A549 (cell line): ENCODE data around the gene MYADM.

ENCODE experiments used
- BHLHE40 ChIP-seq: IDR thresholded peaks from 2 replicates; pipeline ENCODE4 v1.6.1; 2012; ENCODE audit warnings: low read depth, low read length, inconsistent platforms
- HOXB13 ChIP-seq: fragments of 250-450 bp; sonication (Bioruptor Pico); IDR thresholded peaks from 2 replicates; pipeline ENCODE4 v1.5.0; 2020; ENCODE audit warnings: low read depth, mild to moderate bottlenecking, moderate library complexity
- MAZ ChIP-seq: fragments of 150-350 bp; IDR thresholded peaks from 2 replicates; pipeline ENCODE4 v1.6.1; 2014; ENCODE audit warnings: antibody characterized with exemption, low read depth, low read length, borderline replicate concordance
- PHF8 ChIP-seq: fragments of 200-600 bp; sonication (generic); IDR thresholded peaks from 2 replicates; pipeline ENCODE4 v1.6.1; 2016; ENCODE audit warnings: low read depth, mild to moderate bottlenecking, antibody characterized with exemption, moderate library complexity, borderline replicate concordance
- POLR2A ChIP-seq: IDR thresholded peaks from 2 replicates; pipeline ENCODE4 v1.6.1; 2012; ENCODE audit warnings: mild to moderate bottlenecking, low read length
- SREBF2 ChIP-seq: fragments of 450-650 bp; IDR thresholded peaks from 2 replicates; pipeline ENCODE4 v1.6.1; 2014; ENCODE audit warnings: mild to moderate bottlenecking, moderate library complexity
- ZNF302 ChIP-seq: fragments of 250-450 bp; sonication (Bioruptor Pico); IDR thresholded peaks from 2 replicates; pipeline ENCODE4 v1.9.0; 2021; ENCODE audit warnings: inconsistent platforms, mild to moderate bottlenecking, moderate library complexity
- TF ChIP-seq, protein P1 (sequence below): IDR thresholded peaks from 2 replicates; pipeline ENCODE4 v1.6.1; 2012
- TF ChIP-seq, protein P2 (sequence below): fragments of 250-450 bp; sonication (Bioruptor Pico); IDR thresholded peaks from 2 replicates; pipeline ENCODE4 v1.5.0; 2021; ENCODE audit warnings: mild to moderate bottlenecking, moderate library complexity, borderline replicate concordance
- TF ChIP-seq, protein P3 (sequence below): fragments of >200 bp; sonication (Bioruptor Twin); formaldehyde crosslinking; IDR thresholded peaks from 3 replicates; pipeline ENCODE4 v1.5.1; 2016

GRCh38 chr19:53907193-53907581, 39.5 kb downstream of the MYADM start:
- TF ChIP-seq POLR2A (no peak), MAZ (no peak), HOXB13 (CRISPR knock-in tag) (no peak), BHLHE40 (no peak), ZNF302 (CRISPR knock-in tag) (no peak), SREBF2 (no peak), PHF8 (no peak)
- TF ChIP-seq, protein P1, sequence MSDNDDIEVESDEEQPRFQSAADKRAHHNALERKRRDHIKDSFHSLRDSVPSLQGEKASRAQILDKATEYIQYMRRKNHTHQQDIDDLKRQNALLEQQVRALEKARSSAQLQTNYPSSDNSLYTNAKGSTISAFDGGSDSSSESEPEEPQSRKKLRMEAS, result no peak
- TF ChIP-seq, protein P2, sequence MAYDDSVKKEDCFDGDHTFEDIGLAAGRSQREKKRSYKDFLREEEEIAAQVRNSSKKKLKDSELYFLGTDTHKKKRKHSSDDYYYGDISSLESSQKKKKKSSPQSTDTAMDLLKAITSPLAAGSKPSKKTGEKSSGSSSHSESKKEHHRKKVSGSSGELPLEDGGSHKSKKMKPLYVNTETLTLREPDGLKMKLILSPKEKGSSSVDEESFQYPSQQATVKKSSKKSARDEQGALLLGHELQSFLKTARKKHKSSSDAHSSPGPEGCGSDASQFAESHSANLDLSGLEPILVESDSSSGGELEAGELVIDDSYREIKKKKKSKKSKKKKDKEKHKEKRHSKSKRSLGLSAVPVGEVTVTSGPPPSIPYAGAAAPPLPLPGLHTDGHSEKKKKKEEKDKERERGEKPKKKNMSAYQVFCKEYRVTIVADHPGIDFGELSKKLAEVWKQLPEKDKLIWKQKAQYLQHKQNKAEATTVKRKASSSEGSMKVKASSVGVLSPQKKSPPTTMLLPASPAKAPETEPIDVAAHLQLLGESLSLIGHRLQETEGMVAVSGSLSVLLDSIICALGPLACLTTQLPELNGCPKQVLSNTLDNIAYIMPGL, result no peak
- TF ChIP-seq, protein P3, sequence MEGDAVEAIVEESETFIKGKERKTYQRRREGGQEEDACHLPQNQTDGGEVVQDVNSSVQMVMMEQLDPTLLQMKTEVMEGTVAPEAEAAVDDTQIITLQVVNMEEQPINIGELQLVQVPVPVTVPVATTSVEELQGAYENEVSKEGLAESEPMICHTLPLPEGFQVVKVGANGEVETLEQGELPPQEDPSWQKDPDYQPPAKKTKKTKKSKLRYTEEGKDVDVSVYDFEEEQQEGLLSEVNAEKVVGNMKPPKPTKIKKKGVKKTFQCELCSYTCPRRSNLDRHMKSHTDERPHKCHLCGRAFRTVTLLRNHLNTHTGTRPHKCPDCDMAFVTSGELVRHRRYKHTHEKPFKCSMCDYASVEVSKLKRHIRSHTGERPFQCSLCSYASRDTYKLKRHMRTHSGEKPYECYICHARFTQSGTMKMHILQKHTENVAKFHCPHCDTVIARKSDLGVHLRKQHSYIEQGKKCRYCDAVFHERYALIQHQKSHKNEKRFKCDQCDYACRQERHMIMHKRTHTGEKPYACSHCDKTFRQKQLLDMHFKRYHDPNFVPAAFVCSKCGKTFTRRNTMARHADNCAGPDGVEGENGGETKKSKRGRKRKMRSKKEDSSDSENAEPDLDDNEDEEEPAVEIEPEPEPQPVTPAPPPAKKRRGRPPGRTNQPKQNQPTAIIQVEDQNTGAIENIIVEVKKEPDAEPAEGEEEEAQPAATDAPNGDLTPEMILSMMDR, result no peak
